ENCODE data around the gene LRRC70. TPM values are rescaled to one million over a fixed set of nuclear protein-coding genes. Genes with fewer than 3 reads are reported as not detected.

The LRRC70 gene
- total RNA-seq, 1 donor from 2014 or later = 0.83 TPM

- peaks cover 4% of the 10 kb centered on the region for H3K36me3 Mint-ChIP-seq (ENCODE audit: low read depth)
- intact Hi-C loops (cut with micrococcal nuclease) = loop anchor here (5.0 kb wide), 2 partner anchors 167 to 292 kb away; partner anchors contain the start of gene IPO11
- H3K27me3 Mint-ChIP-seq (ENCODE audit: insufficient read depth) = no peaks in the 10 kb centered on the region
- no peak overlapping the region for H3K4me3 Mint-ChIP-seq
- H3K27ac Mint-ChIP-seq = no peak overlapping the region
- H3K9me3 Mint-ChIP-seq = no peaks in the 10 kb centered on the region
- peaks cover 25% of the 10 kb centered on the region for H3K4me1 Mint-ChIP-seq (ENCODE audit: low read depth)
- no peak for DNase-seq (ENCODE audit: low spot score)
Observed at GRCh38 chr5:62579761-62580160, 1.1 kb downstream of the LRRC70 start.

DNA sequence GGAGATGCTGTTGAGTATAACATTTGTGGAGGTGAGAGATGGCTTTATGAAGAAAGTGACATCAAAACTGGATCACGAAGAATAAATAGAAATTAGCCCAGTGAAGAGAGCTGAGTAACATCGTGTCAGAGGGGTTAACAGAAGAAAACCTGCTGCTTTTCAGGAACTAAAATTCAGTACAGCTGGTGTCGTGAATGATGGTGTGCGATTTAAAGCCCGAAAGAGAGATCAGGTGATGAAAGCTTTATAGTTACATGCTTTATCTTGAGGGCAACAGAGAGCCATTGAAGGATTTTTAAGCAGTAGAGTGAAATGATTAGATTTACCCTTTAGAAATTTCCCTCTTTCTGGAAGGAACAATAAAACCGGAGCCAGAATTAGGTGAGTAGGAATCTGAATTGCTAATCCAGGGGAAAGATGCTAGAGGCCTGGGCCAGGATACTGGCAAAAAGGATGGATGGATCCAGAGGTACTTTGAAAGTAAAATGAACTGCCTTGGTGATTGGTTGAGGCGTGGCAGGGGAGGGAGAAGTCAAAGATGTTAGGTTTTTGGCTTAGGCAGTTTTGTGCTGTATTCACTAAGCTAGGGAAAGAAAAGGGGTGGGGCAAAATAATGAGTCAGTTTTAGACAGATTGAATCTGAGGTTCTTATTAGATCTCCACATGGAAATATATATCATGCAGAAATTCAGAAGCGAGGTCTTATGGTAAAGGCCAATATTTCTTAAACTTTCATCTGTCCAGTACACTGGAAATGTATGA, 3.4 kb downstream of the LRRC70 start:
- no peak overlapping the region for H3K4me3 Mint-ChIP-seq
- H3K27me3 Mint-ChIP-seq (ENCODE audit: insufficient read depth) = no peaks in the 10 kb centered on the region
- H3K9me3 Mint-ChIP-seq = no peaks in the 10 kb centered on the region
- intact Hi-C loops (cut with micrococcal nuclease) = no loop called here
- H3K27ac Mint-ChIP-seq = no peak overlapping the region
- H3K36me3 Mint-ChIP-seq (ENCODE audit: low read depth) = peaks cover 10% of the 10 kb centered on the region
- H3K4me1 Mint-ChIP-seq (ENCODE audit: low read depth) = peaks cover 31% of the 10 kb centered on the region
- no peak for DNase-seq (ENCODE audit: low spot score)

DNA sequence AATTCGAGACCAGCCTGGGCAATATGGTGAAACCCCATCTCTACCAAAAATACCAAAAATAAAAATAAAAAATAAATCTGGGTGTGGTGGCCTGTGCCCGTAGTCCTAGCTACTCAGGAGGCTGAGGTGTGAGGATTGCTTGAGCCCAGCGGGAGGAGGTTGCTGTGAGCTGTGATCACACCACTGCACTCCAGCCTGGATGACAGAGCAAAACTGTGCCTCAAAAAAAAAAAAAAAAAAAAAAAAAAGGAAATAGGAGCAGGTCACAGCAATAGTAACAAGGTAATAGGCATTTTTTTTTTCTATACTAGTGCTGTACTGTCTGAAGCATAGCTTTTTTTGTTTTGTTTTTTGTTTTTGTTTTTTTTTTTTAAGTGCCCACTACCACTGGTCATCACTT, 5.8 kb downstream of the LRRC70 start:
- H3K4me3 Mint-ChIP-seq = no peak overlapping the region

GRCh38 chr5:62585306-62585705, 6.7 kb downstream of the LRRC70 start:
- Mint-ChIP-seq H3K27ac (peak overlapping the region; percentile 44), H3K36me3 (ENCODE audit: low read depth) (peaks cover 20% of the 10 kb centered on the region), H3K4me3 (no peak overlapping the region), H3K9me3 (no peaks in the 10 kb centered on the region), H3K4me1 (ENCODE audit: low read depth) (peaks cover 22% of the 10 kb centered on the region), H3K27me3 (ENCODE audit: insufficient read depth) (no peaks in the 10 kb centered on the region)
- intact Hi-C loops (cut with micrococcal nuclease) = no loop called here
- DNase-seq (ENCODE audit: low spot score) = no peak

More for the DNA sequence above, 5.8 kb downstream of the LRRC70 start:
- peaks cover 19% of the 10 kb centered on the region for H3K36me3 Mint-ChIP-seq (ENCODE audit: low read depth)
- intact Hi-C loops (cut with micrococcal nuclease) = no loop called here
- no peaks in the 10 kb centered on the region for H3K27me3 Mint-ChIP-seq (ENCODE audit: insufficient read depth)
- H3K4me1 Mint-ChIP-seq (ENCODE audit: low read depth) = peaks cover 22% of the 10 kb centered on the region
- no peaks in the 10 kb centered on the region for H3K9me3 Mint-ChIP-seq
- no peak overlapping the region for H3K27ac Mint-ChIP-seq
- no peak for DNase-seq (ENCODE audit: low spot score)

DNA sequence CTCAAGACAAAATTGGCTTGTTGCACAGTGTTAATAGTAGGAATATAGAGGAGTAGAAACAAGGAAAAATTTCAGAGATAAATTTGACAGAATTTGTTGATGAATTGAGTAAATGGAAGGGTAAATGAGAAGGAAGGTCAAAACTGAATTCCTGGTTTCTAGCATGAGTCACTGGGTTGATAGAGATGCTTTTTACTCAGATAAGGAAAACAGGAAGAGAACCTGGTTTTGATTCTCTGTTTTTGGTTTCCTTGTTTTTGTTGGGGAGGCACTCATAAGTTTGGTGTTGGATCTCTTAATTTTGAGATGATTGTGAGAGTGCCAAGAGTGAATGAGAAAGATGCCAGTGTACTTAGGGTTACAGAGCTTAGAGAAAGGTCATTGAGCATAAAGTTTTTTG, 7.1 kb downstream of the LRRC70 start:
- H3K27me3 Mint-ChIP-seq (ENCODE audit: insufficient read depth) = no peaks in the 10 kb centered on the region
- no peak for DNase-seq (ENCODE audit: low spot score)
- H3K9me3 Mint-ChIP-seq = no peaks in the 10 kb centered on the region
- peaks cover 22% of the 10 kb centered on the region for H3K4me1 Mint-ChIP-seq (ENCODE audit: low read depth)
- H3K36me3 Mint-ChIP-seq (ENCODE audit: low read depth) = peaks cover 20% of the 10 kb centered on the region
- H3K4me3 Mint-ChIP-seq = no peak overlapping the region
- intact Hi-C loops (cut with micrococcal nuclease) = no loop called here
- H3K27ac Mint-ChIP-seq = peak overlapping the region; percentile 44

GRCh38 chr5:62587737-62588136, 9.1 kb downstream of the LRRC70 start:
- Mint-ChIP-seq H3K9me3 (no peaks in the 10 kb centered on the region), H3K4me1 (ENCODE audit: low read depth) (peaks cover 15% of the 10 kb centered on the region), H3K27me3 (ENCODE audit: insufficient read depth) (no peaks in the 10 kb centered on the region), H3K36me3 (ENCODE audit: low read depth) (peaks cover 29% of the 10 kb centered on the region), H3K27ac (no peak overlapping the region), H3K4me3 (no peak overlapping the region)
- no peak for DNase-seq (ENCODE audit: low spot score)
- intact Hi-C loops (cut with micrococcal nuclease) = no loop called here

DNA sequence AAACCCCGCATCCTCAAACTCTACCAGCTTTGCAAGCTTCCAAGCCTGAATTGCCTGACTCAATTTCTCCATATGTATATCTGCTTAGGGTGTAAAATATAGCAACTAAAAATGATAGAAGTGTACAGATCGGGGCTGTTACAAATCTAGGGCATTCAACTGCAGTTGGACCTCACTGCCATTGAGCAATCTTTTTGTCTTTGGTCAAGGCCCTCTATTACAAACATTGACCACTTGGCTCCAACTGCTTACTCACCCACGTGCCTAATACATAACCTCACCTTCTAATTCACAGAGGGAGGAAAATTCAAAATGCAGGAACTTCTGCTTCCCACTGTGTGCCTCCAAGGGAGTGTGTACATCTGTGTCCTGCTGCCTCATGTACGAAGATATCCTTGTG, 10.0 kb downstream of the LRRC70 start:
- intact Hi-C loops (cut with micrococcal nuclease) = no loop called here
- H3K9me3 Mint-ChIP-seq = no peaks in the 10 kb centered on the region
- no peak overlapping the region for H3K27ac Mint-ChIP-seq
- H3K4me1 Mint-ChIP-seq (ENCODE audit: low read depth) = peaks cover 15% of the 10 kb centered on the region
- H3K27me3 Mint-ChIP-seq (ENCODE audit: insufficient read depth) = no peaks in the 10 kb centered on the region
- no peak for DNase-seq (ENCODE audit: low spot score)
- no peak overlapping the region for H3K4me3 Mint-ChIP-seq
- H3K36me3 Mint-ChIP-seq (ENCODE audit: low read depth) = peaks cover 32% of the 10 kb centered on the region

DNA sequence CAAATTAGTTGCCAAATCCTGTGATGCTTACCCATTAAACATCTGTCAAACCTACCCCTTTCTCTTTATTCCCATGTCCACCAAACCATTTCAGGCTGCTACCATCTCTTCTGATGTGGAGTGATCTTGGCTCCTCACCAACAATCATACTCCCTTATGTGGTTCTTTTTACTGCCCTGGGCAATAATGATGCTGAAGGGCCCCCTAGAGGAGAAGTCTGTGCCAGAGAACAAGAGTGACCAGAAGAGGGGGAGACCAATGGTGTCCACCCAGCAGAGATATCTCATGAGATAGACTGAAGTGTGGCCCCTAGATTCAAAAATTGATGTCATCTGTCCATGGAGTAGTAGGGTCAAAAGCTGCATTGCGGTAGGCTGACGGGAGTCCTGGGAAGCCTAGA, 10.9 kb downstream of the LRRC70 start:
- intact Hi-C loops (cut with micrococcal nuclease) = no loop called here
- Mint-ChIP-seq H3K27ac (no peak overlapping the region), H3K9me3 (no peaks in the 10 kb centered on the region), H3K27me3 (ENCODE audit: insufficient read depth) (no peaks in the 10 kb centered on the region), H3K4me3 (no peak overlapping the region), H3K4me1 (ENCODE audit: low read depth) (peaks cover 17% of the 10 kb centered on the region), H3K36me3 (ENCODE audit: low read depth) (peaks cover 32% of the 10 kb centered on the region)
- no peak for DNase-seq (ENCODE audit: low spot score)

DNA sequence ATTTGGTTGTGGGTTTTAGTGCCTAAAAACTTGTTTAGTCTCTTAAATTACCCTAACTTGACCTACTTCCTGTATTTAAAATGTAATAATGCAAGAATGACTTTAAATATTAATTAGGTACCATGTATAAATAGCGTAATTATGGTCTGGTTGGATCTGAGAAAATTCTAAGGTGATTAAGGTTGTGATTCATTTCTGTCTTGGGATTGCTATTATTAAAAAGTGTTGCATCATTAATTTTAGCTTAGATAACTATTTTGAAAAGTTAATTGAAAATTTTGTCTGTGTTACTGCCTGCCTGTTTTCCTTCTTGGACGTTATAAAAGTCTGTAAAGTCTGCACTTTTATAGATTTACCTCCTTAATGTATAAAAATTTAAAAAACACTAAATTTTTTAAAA, 11.8 kb downstream of the LRRC70 start:
- H3K4me1 Mint-ChIP-seq (ENCODE audit: low read depth) = peaks cover 13% of the 10 kb centered on the region
- intact Hi-C loops (cut with micrococcal nuclease) = no loop called here
- peaks cover 32% of the 10 kb centered on the region for H3K36me3 Mint-ChIP-seq (ENCODE audit: low read depth)
- no peak for DNase-seq (ENCODE audit: low spot score)
- no peaks in the 10 kb centered on the region for H3K27me3 Mint-ChIP-seq (ENCODE audit: insufficient read depth)
- H3K4me3 Mint-ChIP-seq = no peak overlapping the region
- no peaks in the 10 kb centered on the region for H3K9me3 Mint-ChIP-seq
- no peak overlapping the region for H3K27ac Mint-ChIP-seq

DNA sequence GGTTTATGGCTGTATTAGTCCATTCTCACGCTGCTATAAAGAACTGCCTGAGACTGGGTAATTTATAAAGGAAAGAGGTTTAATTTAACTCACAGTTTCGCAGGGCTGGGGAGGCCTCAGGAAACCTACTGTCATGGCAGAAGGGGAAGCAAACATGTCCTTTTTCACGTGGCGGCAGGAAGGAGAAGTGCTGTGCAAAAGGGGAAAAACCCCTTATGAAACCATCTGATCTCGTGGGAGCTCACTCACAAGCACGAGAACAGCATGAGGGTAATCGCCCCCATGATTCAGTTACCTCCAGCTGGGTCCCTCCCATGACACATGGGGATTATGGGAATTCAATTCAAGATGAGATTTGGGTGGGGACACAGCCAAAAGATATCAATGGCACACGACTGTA, 13.9 kb downstream of the LRRC70 start:
- Mint-ChIP-seq H3K27me3 (ENCODE audit: insufficient read depth) (no peaks in the 10 kb centered on the region), H3K4me3 (no peak overlapping the region), H3K9me3 (no peaks in the 10 kb centered on the region), H3K36me3 (ENCODE audit: low read depth) (peaks cover 23% of the 10 kb centered on the region), H3K4me1 (ENCODE audit: low read depth) (peaks cover 6% of the 10 kb centered on the region), H3K27ac (no peak overlapping the region)
- DNase-seq (ENCODE audit: low spot score) = no peak
- intact Hi-C loops (cut with micrococcal nuclease) = no loop called here

DNA sequence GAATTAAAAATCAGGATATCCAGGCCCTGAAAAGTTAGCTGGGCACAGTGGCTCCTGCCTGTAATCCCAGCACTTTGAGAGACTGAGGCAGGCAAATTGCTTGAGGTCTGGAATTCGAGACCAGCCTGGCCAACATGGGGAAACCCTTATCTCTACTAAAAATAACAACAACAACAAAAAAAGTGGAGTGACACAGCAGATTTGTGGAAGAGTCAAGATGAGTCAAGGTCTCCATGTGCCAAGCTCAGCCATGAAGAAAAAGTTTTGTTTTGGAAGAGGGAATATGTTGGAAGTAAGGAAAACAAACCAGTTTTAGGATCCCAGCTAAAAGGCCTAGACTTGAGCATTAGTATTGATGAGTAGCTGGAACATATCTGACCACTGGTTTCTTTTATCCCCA, 14.7 kb downstream of the LRRC70 start:
- Mint-ChIP-seq H3K9me3 (no peaks in the 10 kb centered on the region), H3K36me3 (ENCODE audit: low read depth) (peaks cover 23% of the 10 kb centered on the region), H3K4me1 (ENCODE audit: low read depth) (peaks cover 6% of the 10 kb centered on the region), H3K27me3 (ENCODE audit: insufficient read depth) (no peaks in the 10 kb centered on the region), H3K27ac (no peak overlapping the region), H3K4me3 (no peak overlapping the region)
- no peak for DNase-seq (ENCODE audit: low spot score)
- intact Hi-C loops (cut with micrococcal nuclease) = no loop called here

- H3K4me3 Mint-ChIP-seq = no peak overlapping the region
- H3K27me3 Mint-ChIP-seq (ENCODE audit: insufficient read depth) = no peaks in the 10 kb centered on the region
- DNase-seq (ENCODE audit: low spot score) = no peak
- peaks cover 14% of the 10 kb centered on the region for H3K36me3 Mint-ChIP-seq (ENCODE audit: low read depth)
- intact Hi-C loops (cut with micrococcal nuclease) = no loop called here
- no peak overlapping the region for H3K27ac Mint-ChIP-seq
- peaks cover 6% of the 10 kb centered on the region for H3K4me1 Mint-ChIP-seq (ENCODE audit: low read depth)
- no peaks in the 10 kb centered on the region for H3K9me3 Mint-ChIP-seq
Observed at GRCh38 chr5:62594364-62594984, 15.9 kb downstream of the LRRC70 start.

DNA sequence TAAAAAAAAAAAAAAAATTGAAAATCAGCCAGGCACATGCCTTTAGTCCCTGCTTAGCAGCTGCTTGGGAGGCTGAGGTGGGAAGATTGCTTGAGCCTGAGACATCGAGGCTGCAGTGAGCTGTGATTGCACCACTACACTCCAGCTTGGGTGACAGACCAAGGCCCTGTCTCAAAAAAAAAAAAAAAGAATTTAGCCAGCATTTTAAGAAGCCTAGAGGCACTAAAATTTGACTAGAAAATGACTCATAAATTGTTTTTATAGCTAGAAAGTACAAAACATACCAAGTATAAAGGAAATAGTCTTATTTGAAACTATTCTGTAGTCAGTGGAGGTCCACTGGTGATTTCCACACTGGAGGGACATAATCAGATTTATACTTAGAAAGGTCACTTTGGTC, 17.5 kb downstream of the LRRC70 start:
- intact Hi-C loops (cut with micrococcal nuclease) = no loop called here

More for the DNA sequence above, 17.5 kb downstream of the LRRC70 start:
- peaks cover 6% of the 10 kb centered on the region for H3K4me1 Mint-ChIP-seq (ENCODE audit: low read depth)
- H3K4me3 Mint-ChIP-seq = no peak overlapping the region
- H3K27ac Mint-ChIP-seq = no peak overlapping the region
- H3K27me3 Mint-ChIP-seq (ENCODE audit: insufficient read depth) = no peaks in the 10 kb centered on the region
- DNase-seq (ENCODE audit: low spot score) = no peak
- H3K36me3 Mint-ChIP-seq (ENCODE audit: low read depth) = peaks cover 12% of the 10 kb centered on the region
- no peaks in the 10 kb centered on the region for H3K9me3 Mint-ChIP-seq
